Activated naive CD8-positive, alpha-beta T cell treated with anti-CD3 and anti-CD28 coated beads, Interleukin-2, amount 50 U/mL, for 24 hours (primary cell): Measurements from ENCODE around the gene NLGN1.

Experiments
- ATAC-seq: fragments of 150-1000 bp; cut with Tn5 transposase; one replicate; pipeline ENCODE4 v1.10.0; 2021
- DNase-seq: peaks from one replicate; pipeline ENCODE4 v3.0.0; 2021
- H3K27ac Mint-ChIP-seq: one replicate; pipeline ENCODE4 v1.8.0; 2021; ENCODE audit warnings: mild to moderate bottlenecking, mixed read lengths
- H3K27me3 Mint-ChIP-seq: one replicate; pipeline ENCODE4 v1.8.0; 2021; ENCODE audit warnings: mixed read lengths
- H3K36me3 Mint-ChIP-seq: one replicate; pipeline ENCODE4 v1.8.0; 2021; ENCODE audit warnings: low read depth, mixed read lengths
- H3K4me1 Mint-ChIP-seq: one replicate; pipeline ENCODE4 v1.8.0; 2021; ENCODE audit warnings: mixed read lengths
- H3K4me3 Mint-ChIP-seq: one replicate; pipeline ENCODE4 v1.8.0; 2021; ENCODE audit warnings: mild to moderate bottlenecking, moderate library complexity, mixed read lengths
- H3K9me3 Mint-ChIP-seq: one replicate; pipeline ENCODE4 v1.8.0; 2021; ENCODE audit warnings: mixed read lengths

NLGN1 gene

GRCh38 chr3:173891272-173892100 is 493.9 kb downstream of the NLGN1 start:
- H3K27ac Mint-ChIP-seq, result no peak overlapping the region
- H3K9me3 Mint-ChIP-seq, result peaks cover 12% of the 10 kb centered on the region
- no peaks in the 10 kb centered on the region for H3K27me3 Mint-ChIP-seq
- DNase-seq (no peak), ATAC-seq (no peak)
- H3K36me3 Mint-ChIP-seq, result no peaks in the 10 kb centered on the region
- no peaks in the 10 kb centered on the region for H3K4me1 Mint-ChIP-seq
- H3K4me3 Mint-ChIP-seq, result no peak overlapping the region

GRCh38 chr3:173892547-173892946 is 495.0 kb downstream of the NLGN1 start:
- no peaks in the 10 kb centered on the region for H3K36me3 Mint-ChIP-seq
- no peaks in the 10 kb centered on the region for H3K4me1 Mint-ChIP-seq

GRCh38 chr3:173893066-173893465 is 495.5 kb downstream of the NLGN1 start:
- DNase-seq (no peak), ATAC-seq (no peak)
- H3K27ac Mint-ChIP-seq, result no peak overlapping the region

More at GRCh38 chr3:173892547-173892946, 495.0 kb downstream of the NLGN1 start:
- Mint-ChIP-seq H3K27ac (no peak overlapping the region), H3K4me3 (no peak overlapping the region), H3K9me3 (peaks cover 12% of the 10 kb centered on the region), H3K27me3 (no peaks in the 10 kb centered on the region)
- DNase-seq (no peak), ATAC-seq (no peak)

GRCh38 chr3:173893835-173894234 is 496.3 kb downstream of the NLGN1 start:
- Mint-ChIP-seq H3K27me3 (no peaks in the 10 kb centered on the region), H3K4me3 (no peak overlapping the region), H3K4me1 (no peaks in the 10 kb centered on the region), H3K36me3 (no peaks in the 10 kb centered on the region), H3K9me3 (peaks cover 12% of the 10 kb centered on the region), H3K27ac (no peak overlapping the region)
- no peak for DNase-seq
- no peak for ATAC-seq

More at GRCh38 chr3:173893066-173893465, 495.5 kb downstream of the NLGN1 start:
- Mint-ChIP-seq H3K27me3 (no peaks in the 10 kb centered on the region), H3K9me3 (peaks cover 12% of the 10 kb centered on the region), H3K4me3 (no peak overlapping the region), H3K36me3 (no peaks in the 10 kb centered on the region), H3K4me1 (no peaks in the 10 kb centered on the region)

- DNase-seq (no peak), ATAC-seq (no peak)
- Mint-ChIP-seq H3K27me3 (no peaks in the 10 kb centered on the region), H3K9me3 (peaks cover 9% of the 10 kb centered on the region), H3K4me3 (no peak overlapping the region), H3K36me3 (no peaks in the 10 kb centered on the region), H3K4me1 (no peaks in the 10 kb centered on the region), H3K27ac (no peak overlapping the region)
These were observed 500.1 kb downstream of the NLGN1 start for GRCh38 chr3:173897631-173898030.

- DNase-seq (no peak), ATAC-seq (no peak)
- peaks cover 3% of the 10 kb centered on the region for H3K9me3 Mint-ChIP-seq
- no peaks in the 10 kb centered on the region for H3K36me3 Mint-ChIP-seq
- no peaks in the 10 kb centered on the region for H3K4me1 Mint-ChIP-seq
- no peak overlapping the region for H3K4me3 Mint-ChIP-seq
- no peaks in the 10 kb centered on the region for H3K27me3 Mint-ChIP-seq
- no peak overlapping the region for H3K27ac Mint-ChIP-seq
These were observed 504.1 kb downstream of the NLGN1 start for GRCh38 chr3:173901649-173902048.

GRCh38 chr3:173902401-173902800 is 504.9 kb downstream of the NLGN1 start:
- Mint-ChIP-seq H3K27ac (no peak overlapping the region), H3K27me3 (no peaks in the 10 kb centered on the region), H3K4me1 (no peaks in the 10 kb centered on the region), H3K4me3 (no peak overlapping the region), H3K9me3 (peaks cover 3% of the 10 kb centered on the region), H3K36me3 (no peaks in the 10 kb centered on the region)
- DNase-seq, result no peak
- no peak for ATAC-seq

- Mint-ChIP-seq H3K27ac (no peak overlapping the region), H3K4me3 (no peak overlapping the region), H3K27me3 (no peaks in the 10 kb centered on the region), H3K4me1 (no peaks in the 10 kb centered on the region), H3K36me3 (no peaks in the 10 kb centered on the region), H3K9me3 (peaks cover 3% of the 10 kb centered on the region)
- ATAC-seq (no peak), DNase-seq (no peak)
These were observed 505.3 kb downstream of the NLGN1 start for GRCh38 chr3:173902871-173903270.

- Mint-ChIP-seq H3K4me3 (no peak overlapping the region), H3K27me3 (no peaks in the 10 kb centered on the region), H3K9me3 (peaks cover 6% of the 10 kb centered on the region), H3K27ac (no peak overlapping the region), H3K36me3 (no peaks in the 10 kb centered on the region), H3K4me1 (no peaks in the 10 kb centered on the region)
- ATAC-seq, result no peak
- DNase-seq, result no peak
These were observed 507.8 kb downstream of the NLGN1 start for GRCh38 chr3:173905381-173905780.

- H3K36me3 Mint-ChIP-seq, result no peaks in the 10 kb centered on the region
- DNase-seq (no peak), ATAC-seq (no peak)
- H3K9me3 Mint-ChIP-seq, result peaks cover 3% of the 10 kb centered on the region
- H3K27me3 Mint-ChIP-seq, result no peaks in the 10 kb centered on the region
- H3K4me1 Mint-ChIP-seq, result no peaks in the 10 kb centered on the region
- H3K4me3 Mint-ChIP-seq, result no peak overlapping the region
- H3K27ac Mint-ChIP-seq, result no peak overlapping the region
These were observed 513.9 kb downstream of the NLGN1 start for GRCh38 chr3:173911446-173911845.

- H3K36me3 Mint-ChIP-seq, result no peaks in the 10 kb centered on the region
- H3K27ac Mint-ChIP-seq, result no peak overlapping the region
- no peak for ATAC-seq
- no peak overlapping the region for H3K4me3 Mint-ChIP-seq
- H3K4me1 Mint-ChIP-seq, result no peaks in the 10 kb centered on the region
- no peak for DNase-seq
- no peaks in the 10 kb centered on the region for H3K27me3 Mint-ChIP-seq
- peaks cover 3% of the 10 kb centered on the region for H3K9me3 Mint-ChIP-seq
These were observed 514.6 kb downstream of the NLGN1 start for GRCh38 chr3:173912126-173912525.

GRCh38 chr3:173913397-173913796 is 515.9 kb downstream of the NLGN1 start:
- DNase-seq (no peak), ATAC-seq (no peak)
- no peak overlapping the region for H3K27ac Mint-ChIP-seq
- H3K27me3 Mint-ChIP-seq, result no peaks in the 10 kb centered on the region
- no peaks in the 10 kb centered on the region for H3K4me1 Mint-ChIP-seq
- peaks cover 3% of the 10 kb centered on the region for H3K9me3 Mint-ChIP-seq
- no peak overlapping the region for H3K4me3 Mint-ChIP-seq
- H3K36me3 Mint-ChIP-seq, result no peaks in the 10 kb centered on the region

GRCh38 chr3:173913974-173914421 is 516.5 kb downstream of the NLGN1 start:
- Mint-ChIP-seq H3K27ac (no peak overlapping the region), H3K36me3 (no peaks in the 10 kb centered on the region), H3K9me3 (peaks cover 1% of the 10 kb centered on the region), H3K4me3 (no peak overlapping the region), H3K4me1 (no peaks in the 10 kb centered on the region), H3K27me3 (no peaks in the 10 kb centered on the region)
- ATAC-seq (no peak), DNase-seq (no peak)

GRCh38 chr3:173916799-173917198 is 519.3 kb downstream of the NLGN1 start:
- H3K27me3 Mint-ChIP-seq, result no peaks in the 10 kb centered on the region

GRCh38 chr3:173920386-173920785 is 522.8 kb downstream of the NLGN1 start:
- no peaks in the 10 kb centered on the region for H3K9me3 Mint-ChIP-seq
- no peaks in the 10 kb centered on the region for H3K36me3 Mint-ChIP-seq
- H3K27me3 Mint-ChIP-seq, result no peaks in the 10 kb centered on the region
- no peaks in the 10 kb centered on the region for H3K4me1 Mint-ChIP-seq
- ATAC-seq (no peak), DNase-seq (no peak)
- no peak overlapping the region for H3K27ac Mint-ChIP-seq
- no peak overlapping the region for H3K4me3 Mint-ChIP-seq

More at GRCh38 chr3:173916799-173917198, 519.3 kb downstream of the NLGN1 start:
- H3K9me3 Mint-ChIP-seq, result no peaks in the 10 kb centered on the region
- H3K4me1 Mint-ChIP-seq, result no peaks in the 10 kb centered on the region
- H3K36me3 Mint-ChIP-seq, result no peaks in the 10 kb centered on the region
- H3K27ac Mint-ChIP-seq, result no peak overlapping the region
- no peak overlapping the region for H3K4me3 Mint-ChIP-seq
- ATAC-seq (no peak), DNase-seq (no peak)
